H9 (cell line): ENCODE data around the gene TSPAN17. TPM values are rescaled to one million over a fixed set of nuclear protein-coding genes. Genes with fewer than 3 reads are reported as not detected.

Experiments
- DNase-seq: peaks from one replicate; pipeline ENCODE4 v3.0.0-alpha.2; 2017
- H2AFZ ChIP-seq: one replicate; pipeline ENCODE4 v1.6.1; 2013; ENCODE audit warnings: mild to moderate bottlenecking, low read length, control low read depth, moderate library complexity
- H2AK5ac ChIP-seq: 2 replicates; pipeline ENCODE4 v1.6.1; 2013; ENCODE audit warnings: low read length, control low read depth, mixed read lengths; ENCODE audit not compliant: insufficient read length
- H2BK120ac ChIP-seq: one replicate; pipeline ENCODE4 v1.6.1; 2013; ENCODE audit warnings: low read depth, mild to moderate bottlenecking, low read length, control low read depth, inconsistent platforms; ENCODE audit not compliant: poor library complexity, severe bottlenecking
- H2BK12ac ChIP-seq: 2 replicates; pipeline ENCODE4 v1.6.1; 2013; ENCODE audit warnings: low read length, control low read depth, mixed read lengths, low read depth; ENCODE audit not compliant: insufficient read length
- H2BK15ac ChIP-seq: 2 replicates; pipeline ENCODE4 v1.6.1; 2013; ENCODE audit warnings: low read depth, low read length, control low read depth
- H2BK20ac ChIP-seq: one replicate; pipeline ENCODE4 v1.6.1; 2013; ENCODE audit warnings: low read depth, mild to moderate bottlenecking, low read length, control low read depth, inconsistent platforms; ENCODE audit not compliant: poor library complexity, severe bottlenecking
- H2BK5ac ChIP-seq: 2 replicates; pipeline ENCODE4 v1.6.1; 2013; ENCODE audit warnings: low read length, control low read depth, mixed read lengths; ENCODE audit not compliant: insufficient read length
- H3K14ac ChIP-seq: 2 replicates; pipeline ENCODE4 v1.6.1; 2013; ENCODE audit warnings: low read length, control low read depth; ENCODE audit not compliant: insufficient read depth
- H3K18ac ChIP-seq: 2 replicates; pipeline ENCODE4 v1.6.1; 2013; ENCODE audit warnings: low read depth, mild to moderate bottlenecking, mixed read lengths, low read length, control low read depth; ENCODE audit not compliant: insufficient read length
- H3K23ac ChIP-seq: 2 replicates; pipeline ENCODE4 v1.6.1; 2013; ENCODE audit warnings: low read length, control low read depth, mixed read lengths, low read depth; ENCODE audit not compliant: insufficient read length
- H3K23me2 ChIP-seq: 2 replicates; pipeline ENCODE4 v1.6.1; 2013; ENCODE audit warnings: low read depth, mild to moderate bottlenecking, mixed read lengths, low read length, control low read depth; ENCODE audit not compliant: insufficient read length, poor library complexity, severe bottlenecking
- H3K27ac ChIP-seq: 2 replicates; pipeline ENCODE4 v1.5.1; 2013; ENCODE audit warnings: low read length, control low read depth, mixed read lengths, low read depth; ENCODE audit not compliant: insufficient read length
- H3K27me3 ChIP-seq: 2 replicates; pipeline ENCODE4 v1.6.1; 2013; ENCODE audit warnings: low read length, control low read depth, inconsistent platforms; ENCODE audit not compliant: insufficient read depth
- H3K4ac ChIP-seq: 2 replicates; pipeline ENCODE4 v1.6.1; 2013; ENCODE audit warnings: low read depth, mild to moderate bottlenecking, control low read depth, inconsistent platforms, low read length, moderate library complexity
- H3K4me1 ChIP-seq: 2 replicates; pipeline ENCODE4 v1.6.1; 2013; ENCODE audit warnings: low read length, control low read depth, inconsistent platforms; ENCODE audit not compliant: insufficient read depth
- H3K4me2 ChIP-seq: 2 replicates; pipeline ENCODE4 v1.6.1; 2013; ENCODE audit warnings: low read length, control low read depth, mixed read lengths; ENCODE audit not compliant: insufficient read length, insufficient read depth
- H3K56ac ChIP-seq: 2 replicates; pipeline ENCODE4 v1.6.1; 2013; ENCODE audit warnings: low read depth, mild to moderate bottlenecking, mixed read lengths, low read length, control low read depth; ENCODE audit not compliant: insufficient read length
- H3K79me1 ChIP-seq: 2 replicates; pipeline ENCODE4 v1.6.1; 2013; ENCODE audit warnings: low read depth, mild to moderate bottlenecking, moderate library complexity, low read length, control low read depth, inconsistent platforms; ENCODE audit not compliant: insufficient read depth, poor library complexity, severe bottlenecking
- H3K79me2 ChIP-seq: 2 replicates; pipeline ENCODE4 v1.6.1; 2013; ENCODE audit warnings: low read length, control low read depth, inconsistent platforms; ENCODE audit not compliant: insufficient read depth
- H3K9ac ChIP-seq: 2 replicates; pipeline ENCODE4 v1.6.1; 2013; ENCODE audit warnings: low read length, control low read depth, mixed read lengths; ENCODE audit not compliant: insufficient read length; ENCODE audit errors: extremely low read depth
- H3K9me3 ChIP-seq: one replicate; pipeline ENCODE4 v1.6.1; 2013; ENCODE audit warnings: low read depth, low read length, inconsistent platforms; ENCODE audit not compliant: control insufficient read depth
- H3T11ph ChIP-seq: one replicate; pipeline ENCODE4 v1.6.1; 2013; ENCODE audit warnings: mild to moderate bottlenecking, low read length, control low read depth, inconsistent platforms
- H4K20me1 ChIP-seq: one replicate; pipeline ENCODE4 v1.6.1; 2013; ENCODE audit not compliant: control insufficient read depth, insufficient read length, insufficient read depth
- H4K5ac ChIP-seq: 2 replicates; pipeline ENCODE4 v1.6.1; 2013; ENCODE audit warnings: low read depth, mild to moderate bottlenecking, mixed read lengths, low read length, control low read depth; ENCODE audit not compliant: insufficient read length
- H4K8ac ChIP-seq: replicated peaks from 2 replicates; pipeline ENCODE4 v1.6.1; 2013; ENCODE audit warnings: low read length, control low read depth, mixed read lengths, low read depth; ENCODE audit not compliant: insufficient read length
- H4K91ac ChIP-seq: 2 replicates; pipeline ENCODE4 v1.6.1; 2013; ENCODE audit warnings: low read depth, mild to moderate bottlenecking, moderate library complexity, mixed read lengths, low read length, control low read depth; ENCODE audit not compliant: insufficient read length
- H3K27ac Mint-ChIP-seq, 3 experiments: 2 replicates in 2 of 3; 3 replicates in 1 of 3; pipeline ENCODE4 v1.8.0; 2020 to 2021; ENCODE audit warnings: mixed read lengths in 3 of 3, mild to moderate bottlenecking in 1 of 3, moderate library complexity in 1 of 3
- H3K27me3 Mint-ChIP-seq: 2 replicates; pipeline ENCODE4 v1.8.0; 2021; ENCODE audit warnings: low read depth, mild to moderate bottlenecking, moderate library complexity, mixed read lengths
- H3K36me3 Mint-ChIP-seq, 3 experiments: 2 replicates in 2 of 3; 3 replicates in 1 of 3; pipeline ENCODE4 v1.8.0; 2020 to 2021; ENCODE audit warnings: low read depth in 3 of 3, mixed read lengths in 3 of 3; ENCODE audit not compliant: insufficient read depth in 1 of 3
- H3K4me1 Mint-ChIP-seq, 2 experiments: 2 replicates each; pipeline ENCODE4 v1.8.0; 2020; ENCODE audit warnings: mixed read lengths in 2 of 2
- H3K4me3 Mint-ChIP-seq, 2 experiments: 2 replicates in 1 of 2; 3 replicates in 1 of 2; pipeline ENCODE4 v1.8.0; 2020 to 2021; ENCODE audit warnings: mild to moderate bottlenecking in 2 of 2, mixed read lengths in 2 of 2, moderate library complexity in 1 of 2
- H3K9me3 Mint-ChIP-seq, 2 experiments: 2 replicates in 1 of 2; 3 replicates in 1 of 2; pipeline ENCODE4 v1.8.0; 2020; ENCODE audit warnings: mild to moderate bottlenecking in 2 of 2, mixed read lengths in 2 of 2, moderate library complexity in 1 of 2
- CTCF ChIP-seq: fragments of 200-600 bp; sonication (generic); conservative IDR thresholded peaks from 3 replicates; pipeline ENCODE4 v1.8.0; 2021; ENCODE audit warnings: antibody characterized with exemption, mild to moderate bottlenecking
- WGBS: extraction: QIAGEN DNeasy Blood & Tissue Kit; methylation state at CpG from one replicate; pipeline ENCODE4 v1.1.7; 2013; ENCODE audit warnings: missing lambda C conversion rate, low lambda C conversion rate, mixed read lengths; ENCODE audit not compliant: insufficient read length; ENCODE audit errors: extremely low coverage; 5-methylcytosine and 5-hydroxymethylcytosine counted together
- total RNA-seq: library from RNA; stranded (reverse); gene quantifications from 2 replicates; pipeline ENCODE4 v1.2.1, GENCODE V29; 2021

TSPAN17 gene
- total RNA-seq, 1 experiment from 2014 or later: 46.8 TPM

- no peaks in the 10 kb centered on the region for H3K79me2 ChIP-seq
- H3K36me3 Mint-ChIP-seq: peaks cover 0 to 1% (median 0%) of the 10 kb centered on the region in 3 experiments; a peak in 2 of 7 replicates
- H3K27me3 ChIP-seq: no peaks in the 10 kb centered on the region
- H4K91ac ChIP-seq: no peak overlapping the region
- no peaks in the 10 kb centered on the region for H3K79me1 ChIP-seq
- no peak for DNase-seq
- no peak overlapping the region for H2AK5ac ChIP-seq
- H3K27ac ChIP-seq: no peak overlapping the region
- no peaks in the 10 kb centered on the region for H3K23me2 ChIP-seq
- no peak overlapping the region; a peak in 3 of 7 replicates for H3K27ac Mint-ChIP-seq
- H2AFZ ChIP-seq: no peak overlapping the region
- no peak overlapping the region for H3K4me3 Mint-ChIP-seq
- peaks cover 5 to 6% of the 10 kb centered on the region in 2 experiments; a peak in 3 of 5 replicates for H3K9me3 Mint-ChIP-seq
- H4K8ac ChIP-seq: no peak overlapping the region
- H2BK15ac ChIP-seq: no peak overlapping the region
- H3K4me1 Mint-ChIP-seq: peaks cover 9 to 29% of the 10 kb centered on the region in 2 experiments
- TF ChIP-seq CTCF: no peak
- H3K23ac ChIP-seq: no peak overlapping the region
- H2BK12ac ChIP-seq: no peak overlapping the region
- H3T11ph ChIP-seq: no peak overlapping the region
- H3K4me1 ChIP-seq: no peaks in the 10 kb centered on the region; the same call in 1 of the 2 replicates
- no peak overlapping the region for H3K14ac ChIP-seq
- no peaks in the 10 kb centered on the region for H4K20me1 ChIP-seq
- no peak overlapping the region for H3K18ac ChIP-seq
- no CpG with 5 or more reads among the region's 6 CpGs for WGBS
- H3K27me3 Mint-ChIP-seq: peaks cover 5% of the 10 kb centered on the region
- no peak overlapping the region for H3K4ac ChIP-seq
- H3K4me2 ChIP-seq: no peak overlapping the region
- no peak overlapping the region for H4K5ac ChIP-seq
- H3K9me3 ChIP-seq: no peaks in the 10 kb centered on the region
- no peak overlapping the region for H3K9ac ChIP-seq
- H3K56ac ChIP-seq: no peak overlapping the region
- no peak overlapping the region for H2BK5ac ChIP-seq
- no peak overlapping the region for H2BK20ac ChIP-seq
- H2BK120ac ChIP-seq: no peak overlapping the region
Measured at GRCh38 chr5:176665517-176665916, 18.2 kb downstream of the TSPAN17 start.
